ENCODE data around the gene TBX19. TPM values are rescaled to one million over a fixed set of nuclear protein-coding genes. Genes with fewer than 3 reads are reported as not detected.

Gene TBX19
- total RNA-seq, 1 donor from 2014 or later: 3.1 TPM

GRCh38 chr1:168341483-168341975, 60.9 kb downstream of the TBX19 start:
- H2AFZ ChIP-seq (replicated peaks): no peak overlapping the region
- Mint-ChIP-seq H3K27ac (no peak overlapping the region), H3K27me3 (ENCODE audit: insufficient read depth, low read depth) (peaks cover 4% of the 10 kb centered on the region), H3K36me3 (no peaks in the 10 kb centered on the region), H3K4me3 (no peak overlapping the region), H3K9me3 (peaks cover 3% of the 10 kb centered on the region), H3K4me1 (no peaks in the 10 kb centered on the region)
- no peak overlapping the region for H3K4me3 ChIP-seq
- no peak for DNase-seq (ENCODE audit: low spot score)
- no peak overlapping the region for H3K9ac ChIP-seq
- no peaks in the 10 kb centered on the region for H3K27me3 ChIP-seq
- no peaks in the 10 kb centered on the region for H3F3A ChIP-seq (ENCODE audit: low read depth)
- H3K36me3 ChIP-seq: no peaks in the 10 kb centered on the region
- no peak overlapping the region for H3K4me2 ChIP-seq
- H3K9me3 ChIP-seq (ENCODE audit: low read depth): no peaks in the 10 kb centered on the region
- no peaks in the 10 kb centered on the region for H3K4me1 ChIP-seq
- H3K27ac ChIP-seq: no peak overlapping the region
- no peaks in the 10 kb centered on the region for H4K20me1 ChIP-seq (ENCODE audit: low read depth)
- no peaks in the 10 kb centered on the region for H3K79me2 ChIP-seq (ENCODE audit: low read depth)
- TF ChIP-seq CTCF (IDR thresholded peaks at IDR 0.05): no peak
- TF ChIP-seq EZH2phosphoT487 (IDR thresholded peaks at IDR 0.05): no peak
- no peak for TF ChIP-seq EZH2 (IDR thresholded peaks at IDR 0.05)

GRCh38 chr1:168342572-168343280, 62.0 kb downstream of the TBX19 start:
- no peak overlapping the region for H3K4me3 Mint-ChIP-seq
- H3K9ac ChIP-seq: no peak overlapping the region

GRCh38 chr1:168343566-168343965, 62.9 kb downstream of the TBX19 start:
- H3K27ac Mint-ChIP-seq: no peak overlapping the region
- Histone ChIP-seq H3K27me3 (no peaks in the 10 kb centered on the region), H3K27ac (no peak overlapping the region)

More at GRCh38 chr1:168342572-168343280, 62.0 kb downstream of the TBX19 start:
- Histone ChIP-seq H3K79me2 (ENCODE audit: low read depth) (no peaks in the 10 kb centered on the region), H3K27me3 (no peaks in the 10 kb centered on the region), H3K4me1 (no peaks in the 10 kb centered on the region), H3F3A (ENCODE audit: low read depth) (no peaks in the 10 kb centered on the region), H3K27ac (no peak overlapping the region), H2AFZ (replicated peaks) (peak overlapping the region; percentile 98), H3K36me3 (no peaks in the 10 kb centered on the region), H3K9me3 (ENCODE audit: low read depth) (no peaks in the 10 kb centered on the region), H4K20me1 (ENCODE audit: low read depth) (no peaks in the 10 kb centered on the region), H3K4me2 (peak overlapping the region; percentile 64), H3K4me3 (no peak overlapping the region)
- no peak for TF ChIP-seq EZH2 (IDR thresholded peaks at IDR 0.05)
- peak; percentile 67 for TF ChIP-seq CTCF (IDR thresholded peaks at IDR 0.05)
- no peak for TF ChIP-seq EZH2phosphoT487 (IDR thresholded peaks at IDR 0.05)
- Mint-ChIP-seq H3K36me3 (no peaks in the 10 kb centered on the region), H3K27me3 (ENCODE audit: insufficient read depth, low read depth) (peaks cover 2% of the 10 kb centered on the region), H3K4me1 (no peaks in the 10 kb centered on the region), H3K27ac (no peak overlapping the region), H3K9me3 (peaks cover 3% of the 10 kb centered on the region)
- DNase-seq (ENCODE audit: low spot score): peak; percentile 87

More at GRCh38 chr1:168343566-168343965, 62.9 kb downstream of the TBX19 start:
- Mint-ChIP-seq H3K27me3 (ENCODE audit: insufficient read depth, low read depth) (peaks cover 2% of the 10 kb centered on the region), H3K36me3 (no peaks in the 10 kb centered on the region), H3K4me3 (no peak overlapping the region), H3K4me1 (no peaks in the 10 kb centered on the region), H3K9me3 (no peaks in the 10 kb centered on the region)
- no peaks in the 10 kb centered on the region for H3K36me3 ChIP-seq
- H3K9me3 ChIP-seq (ENCODE audit: low read depth): no peaks in the 10 kb centered on the region
- no peak overlapping the region for H2AFZ ChIP-seq (replicated peaks)
- TF ChIP-seq EZH2 (IDR thresholded peaks at IDR 0.05): no peak
- TF ChIP-seq CTCF (IDR thresholded peaks at IDR 0.05): peak; percentile 14
- no peak overlapping the region for H3K4me3 ChIP-seq
- H4K20me1 ChIP-seq (ENCODE audit: low read depth): no peaks in the 10 kb centered on the region
- H3K4me1 ChIP-seq: no peaks in the 10 kb centered on the region
- no peaks in the 10 kb centered on the region for H3K79me2 ChIP-seq (ENCODE audit: low read depth)
- H3F3A ChIP-seq (ENCODE audit: low read depth): no peaks in the 10 kb centered on the region
- DNase-seq (ENCODE audit: low spot score): no peak
- H3K4me2 ChIP-seq: no peak overlapping the region
- no peak overlapping the region for H3K9ac ChIP-seq
